ENCODE measurements around the gene WFDC8.

DNA sequence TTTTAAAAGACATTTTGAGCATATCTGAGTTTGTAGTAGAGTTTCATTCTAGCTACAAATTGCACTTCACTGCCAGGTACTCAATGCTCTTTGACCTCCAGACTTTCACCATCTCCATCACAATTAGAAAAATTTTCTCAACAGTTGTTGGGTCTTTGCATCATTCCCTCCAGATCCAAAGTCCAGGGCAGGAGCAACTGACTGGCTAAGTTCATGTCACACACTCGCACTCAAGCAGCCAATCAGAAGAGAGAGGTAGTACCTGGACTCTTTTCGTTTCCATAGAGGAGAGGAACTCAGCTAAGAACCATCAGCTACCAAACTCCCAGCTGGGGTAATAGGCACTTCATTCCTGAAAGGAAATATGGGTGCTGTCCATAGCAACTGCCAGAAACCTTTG is 72.7 kb downstream of the WFDC8 start:
- TF ChIP-seq, protein P1, sequence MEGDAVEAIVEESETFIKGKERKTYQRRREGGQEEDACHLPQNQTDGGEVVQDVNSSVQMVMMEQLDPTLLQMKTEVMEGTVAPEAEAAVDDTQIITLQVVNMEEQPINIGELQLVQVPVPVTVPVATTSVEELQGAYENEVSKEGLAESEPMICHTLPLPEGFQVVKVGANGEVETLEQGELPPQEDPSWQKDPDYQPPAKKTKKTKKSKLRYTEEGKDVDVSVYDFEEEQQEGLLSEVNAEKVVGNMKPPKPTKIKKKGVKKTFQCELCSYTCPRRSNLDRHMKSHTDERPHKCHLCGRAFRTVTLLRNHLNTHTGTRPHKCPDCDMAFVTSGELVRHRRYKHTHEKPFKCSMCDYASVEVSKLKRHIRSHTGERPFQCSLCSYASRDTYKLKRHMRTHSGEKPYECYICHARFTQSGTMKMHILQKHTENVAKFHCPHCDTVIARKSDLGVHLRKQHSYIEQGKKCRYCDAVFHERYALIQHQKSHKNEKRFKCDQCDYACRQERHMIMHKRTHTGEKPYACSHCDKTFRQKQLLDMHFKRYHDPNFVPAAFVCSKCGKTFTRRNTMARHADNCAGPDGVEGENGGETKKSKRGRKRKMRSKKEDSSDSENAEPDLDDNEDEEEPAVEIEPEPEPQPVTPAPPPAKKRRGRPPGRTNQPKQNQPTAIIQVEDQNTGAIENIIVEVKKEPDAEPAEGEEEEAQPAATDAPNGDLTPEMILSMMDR (IDR thresholded peaks at IDR 0.05; ENCODE audit: low read depth, low read length, poor library complexity, severe bottlenecking): no peak
- TF ChIP-seq EZH2phosphoT487 (IDR thresholded peaks at IDR 0.05; ENCODE audit: borderline replicate concordance, low read length): no peak

Data from DOHH2 (cell line).